ENCODE measurements around the gene ODAD3.
"Not testable (repeated sequence)": the region's sequence is repeated elsewhere in the genome, so short reads cannot be mapped to it uniquely, and the experiment has no call there.

The ODAD3 gene

DNA sequence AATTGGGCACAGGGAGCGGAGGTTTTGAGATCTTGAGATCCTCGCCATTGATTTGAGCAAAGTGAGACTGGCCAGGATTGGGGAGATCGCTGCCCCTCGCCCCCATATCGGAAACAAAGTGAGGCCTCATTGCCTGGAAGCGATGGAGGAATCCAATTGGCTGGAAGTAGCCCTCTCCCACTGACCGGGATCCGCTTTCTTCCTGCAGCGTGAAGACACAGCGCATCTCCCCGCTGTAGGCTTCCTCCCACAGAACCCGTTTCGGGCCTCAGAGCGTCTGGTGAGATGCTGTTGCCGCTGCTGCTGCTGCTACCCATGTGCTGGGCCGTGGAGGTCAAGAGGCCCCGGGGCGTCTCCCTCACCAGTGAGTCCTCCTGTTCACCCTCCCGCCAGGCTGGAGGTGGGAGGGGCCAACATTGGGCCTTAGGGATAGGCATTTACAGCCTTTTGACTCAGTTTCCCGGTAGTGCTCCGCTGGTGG is 952 bp upstream of the ODAD3 start:
- in situ Hi-C loops (cut with MboI; ENCODE audit: low sequenced_read_pairs, unreplicated experiment), result no loop called here
- peak; percentile 39 for DNase-seq (ENCODE audit: low spot score)

DNA sequence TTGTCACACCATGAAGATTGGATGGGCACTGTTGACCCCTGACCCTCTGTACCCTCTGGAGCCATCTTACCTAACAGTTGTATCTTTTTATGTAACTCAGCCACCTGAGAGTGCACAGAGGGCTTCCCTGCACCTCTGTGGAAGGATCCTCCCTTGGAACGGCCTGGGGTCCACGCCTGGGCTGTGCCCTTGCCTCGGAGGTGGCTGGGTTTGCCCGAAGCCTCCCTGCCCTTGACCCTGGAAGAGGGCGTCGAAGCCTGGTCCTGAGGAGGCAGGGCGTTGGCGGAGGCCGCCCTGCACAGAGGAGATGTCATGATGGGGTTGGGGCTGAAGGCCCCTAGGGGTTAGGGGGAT is 241 bp downstream of the ODAD3 start:
- TF ChIP-seq, protein P1, sequence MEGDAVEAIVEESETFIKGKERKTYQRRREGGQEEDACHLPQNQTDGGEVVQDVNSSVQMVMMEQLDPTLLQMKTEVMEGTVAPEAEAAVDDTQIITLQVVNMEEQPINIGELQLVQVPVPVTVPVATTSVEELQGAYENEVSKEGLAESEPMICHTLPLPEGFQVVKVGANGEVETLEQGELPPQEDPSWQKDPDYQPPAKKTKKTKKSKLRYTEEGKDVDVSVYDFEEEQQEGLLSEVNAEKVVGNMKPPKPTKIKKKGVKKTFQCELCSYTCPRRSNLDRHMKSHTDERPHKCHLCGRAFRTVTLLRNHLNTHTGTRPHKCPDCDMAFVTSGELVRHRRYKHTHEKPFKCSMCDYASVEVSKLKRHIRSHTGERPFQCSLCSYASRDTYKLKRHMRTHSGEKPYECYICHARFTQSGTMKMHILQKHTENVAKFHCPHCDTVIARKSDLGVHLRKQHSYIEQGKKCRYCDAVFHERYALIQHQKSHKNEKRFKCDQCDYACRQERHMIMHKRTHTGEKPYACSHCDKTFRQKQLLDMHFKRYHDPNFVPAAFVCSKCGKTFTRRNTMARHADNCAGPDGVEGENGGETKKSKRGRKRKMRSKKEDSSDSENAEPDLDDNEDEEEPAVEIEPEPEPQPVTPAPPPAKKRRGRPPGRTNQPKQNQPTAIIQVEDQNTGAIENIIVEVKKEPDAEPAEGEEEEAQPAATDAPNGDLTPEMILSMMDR (IDR thresholded peaks at IDR 0.05; ENCODE audit: borderline replicate concordance, control extremely low read depth, extremely low read depth, insufficient read depth, missing control alignments), result no peak
- in situ Hi-C loops (cut with MboI; ENCODE audit: low sequenced_read_pairs, unreplicated experiment), result no loop called here

More for the DNA sequence above, 952 bp upstream of the ODAD3 start:
- TF ChIP-seq, protein P1 (IDR thresholded peaks at IDR 0.05; ENCODE audit: borderline replicate concordance, control extremely low read depth, extremely low read depth, insufficient read depth, missing control alignments), result no peak

DNA sequence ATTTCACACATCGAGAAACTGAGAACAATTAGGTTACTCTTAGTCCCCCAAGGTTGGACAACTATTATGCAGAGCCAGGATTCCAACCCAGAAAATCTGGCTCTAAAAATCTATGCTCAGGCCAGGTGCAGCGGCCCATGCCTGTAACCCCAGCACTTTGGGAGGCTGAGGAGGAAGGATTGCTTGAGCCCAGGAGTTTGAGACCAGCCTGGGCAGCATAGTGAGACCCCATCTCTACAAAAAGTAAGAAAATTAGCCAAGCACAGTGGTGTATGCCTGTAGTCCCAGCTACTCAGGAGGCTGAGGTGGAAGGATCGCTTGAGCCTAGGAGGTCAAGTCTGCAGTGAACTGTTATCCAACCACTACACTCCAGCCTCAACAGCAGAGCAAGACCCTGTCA is 1.4 kb downstream of the ODAD3 start:
- in situ Hi-C loops (cut with MboI; ENCODE audit: low sequenced_read_pairs, unreplicated experiment); DNase-seq (ENCODE audit: low spot score): not testable (repeated sequence)

More for the DNA sequence above, 241 bp downstream of the ODAD3 start:
- no peak for DNase-seq (ENCODE audit: low spot score)

DNA sequence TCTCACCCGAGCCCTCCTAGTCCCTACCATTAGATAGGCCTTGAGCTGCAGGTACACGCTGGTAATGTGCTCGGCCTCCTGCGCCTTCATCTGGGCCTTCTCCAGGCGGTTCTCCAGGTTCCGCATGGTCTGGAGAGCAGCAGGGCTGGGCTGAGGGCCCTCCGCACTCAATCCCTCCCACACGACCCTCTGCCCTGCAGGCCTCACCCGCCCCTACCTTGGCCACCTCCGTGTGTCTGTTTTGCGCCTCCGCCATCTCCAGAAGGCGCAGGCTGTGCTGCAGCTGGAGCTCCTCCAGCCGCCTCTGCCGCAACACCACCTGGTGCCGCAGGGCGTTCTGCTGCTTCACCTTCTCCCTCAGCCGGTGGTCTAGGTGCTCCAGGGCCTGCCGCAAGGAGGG is 8.3 kb downstream of the ODAD3 start:
- TF ChIP-seq, protein P1 (IDR thresholded peaks at IDR 0.05; ENCODE audit: borderline replicate concordance, control extremely low read depth, extremely low read depth, insufficient read depth, missing control alignments), result no peak
- peak; percentile 9 for DNase-seq (ENCODE audit: low spot score)
- in situ Hi-C loops (cut with MboI; ENCODE audit: low sequenced_read_pairs, unreplicated experiment), result no loop called here

DNA sequence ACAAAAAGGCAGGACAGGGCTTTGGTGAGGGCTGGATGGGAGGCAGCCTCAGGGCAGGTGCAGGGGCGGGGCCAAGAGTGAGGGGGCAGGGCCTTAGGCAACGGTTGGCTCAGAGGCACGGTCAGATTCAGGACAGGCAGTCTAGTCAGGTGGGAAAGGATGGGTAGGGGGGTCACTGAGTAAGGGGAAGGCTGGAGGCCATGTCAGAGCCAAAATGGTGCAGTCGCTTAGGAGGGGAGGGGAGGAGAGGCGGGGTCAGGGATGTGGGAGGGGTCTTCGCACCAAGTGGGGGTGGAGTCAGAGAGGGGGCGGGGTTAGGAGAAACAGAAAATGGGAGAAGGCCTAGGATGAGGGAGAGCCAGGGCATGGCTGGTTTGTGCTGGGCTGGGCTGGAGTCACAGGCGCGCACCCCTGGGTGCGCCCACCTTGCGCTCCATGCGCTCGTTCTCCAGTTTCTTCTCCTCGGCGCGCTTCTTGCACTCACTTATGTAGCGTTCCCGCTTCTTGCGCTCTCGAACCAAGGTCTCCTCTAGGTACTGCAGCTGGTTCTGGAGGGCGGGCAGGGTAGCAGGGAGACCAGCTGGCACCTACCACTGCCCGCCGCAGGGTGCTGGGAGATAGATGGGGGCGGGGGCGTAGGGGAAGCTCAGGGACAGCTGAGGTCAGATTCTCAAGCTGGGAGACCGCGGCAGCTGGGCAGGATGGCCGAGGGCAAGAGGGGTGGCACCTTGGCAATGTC is 9.0 kb downstream of the ODAD3 start:
- DNase-seq (ENCODE audit: low spot score), result peak; percentile 15
- TF ChIP-seq, protein P1 (IDR thresholded peaks at IDR 0.05; ENCODE audit: borderline replicate concordance, control extremely low read depth, extremely low read depth, insufficient read depth, missing control alignments), result no peak
- in situ Hi-C loops (cut with MboI; ENCODE audit: low sequenced_read_pairs, unreplicated experiment), result no loop called here

DNA sequence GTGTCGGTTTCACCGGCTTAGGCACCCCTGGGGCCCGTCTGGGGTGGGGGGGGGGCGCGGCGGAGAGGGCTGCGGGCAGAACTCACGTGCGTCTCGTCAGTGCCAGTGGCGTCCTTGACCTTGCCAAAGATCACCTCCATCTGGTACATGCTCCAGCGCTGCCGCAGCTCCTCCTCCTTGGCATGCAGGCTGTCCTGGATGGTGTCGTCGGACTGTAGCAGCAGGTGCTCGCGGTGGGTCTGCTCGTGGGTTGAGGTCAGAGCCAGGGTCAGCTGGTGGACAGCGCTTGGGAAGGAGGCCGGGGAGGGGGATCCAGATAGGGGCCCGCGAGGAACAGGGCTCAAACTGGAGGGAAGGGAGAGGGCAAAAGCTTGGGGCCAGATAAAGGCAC is 11.1 kb downstream of the ODAD3 start:
- DNase-seq (ENCODE audit: low spot score), result peak; percentile 33
- TF ChIP-seq, protein P1 (IDR thresholded peaks at IDR 0.05; ENCODE audit: borderline replicate concordance, control extremely low read depth, extremely low read depth, insufficient read depth, missing control alignments), result no peak
- in situ Hi-C loops (cut with MboI; ENCODE audit: low sequenced_read_pairs, unreplicated experiment), result no loop called here

DNA sequence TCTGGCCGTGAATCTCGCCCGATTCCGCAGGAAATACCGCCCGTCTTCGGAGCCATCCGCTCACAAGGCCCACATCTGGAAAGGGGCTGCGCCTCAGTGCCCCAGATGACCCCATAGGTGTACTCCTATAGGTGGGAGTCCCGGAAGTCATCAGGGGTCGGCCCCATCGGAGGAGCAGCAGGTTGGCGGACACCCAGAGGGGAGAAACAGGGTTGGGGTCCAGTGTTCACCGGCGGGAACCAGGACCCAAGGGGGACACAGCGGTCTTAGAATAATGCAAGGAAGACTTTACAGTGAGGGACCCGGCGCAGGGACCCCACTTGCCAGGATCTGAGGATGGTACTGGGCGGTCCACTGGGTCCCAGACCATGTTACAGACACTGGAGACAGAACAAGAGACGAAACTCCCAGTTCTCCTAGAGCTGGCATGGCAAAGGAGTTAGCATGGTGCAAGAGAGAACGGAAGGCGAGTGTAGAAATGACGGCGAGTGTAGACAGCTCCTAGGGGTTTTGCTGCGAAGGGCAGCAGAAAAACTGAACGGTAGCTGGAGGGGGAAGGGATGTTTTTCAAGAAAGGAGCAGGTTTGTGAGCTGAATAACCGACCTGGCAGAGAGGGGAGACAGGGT is 11.6 kb downstream of the ODAD3 start:
- in situ Hi-C loops (cut with MboI; ENCODE audit: low sequenced_read_pairs, unreplicated experiment), result no loop called here
- peak; percentile 25 for DNase-seq (ENCODE audit: low spot score)
- TF ChIP-seq, protein P1 (IDR thresholded peaks at IDR 0.05; ENCODE audit: borderline replicate concordance, control extremely low read depth, extremely low read depth, insufficient read depth, missing control alignments), result no peak

Measured in GM13976 (cell line).